ENCODE measurements around the gene SCAANT1.

SCAANT1 gene

DNA sequence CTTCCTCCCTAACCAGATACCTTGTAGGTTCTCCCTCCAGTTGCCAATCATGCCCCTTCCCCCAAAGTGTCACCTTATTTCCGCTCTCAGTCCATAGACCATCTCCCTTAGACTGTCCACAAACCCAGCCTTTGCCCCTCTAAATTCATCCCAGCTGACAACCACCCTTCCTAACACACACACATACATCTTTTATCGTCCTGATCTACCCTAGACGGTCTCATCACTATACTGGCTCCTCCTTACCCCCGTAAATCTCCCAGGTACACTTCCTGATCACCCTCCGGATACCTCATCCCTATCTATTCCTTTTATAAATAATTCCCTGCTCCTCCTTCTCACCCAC, 49.4 kb downstream of the SCAANT1 start:
- no peak; the same call in 2 of the 3 replicates for ATAC-seq

More for the DNA sequence above, 49.4 kb downstream of the SCAANT1 start:
- TF ChIP-seq TOX (CRISPR knock-in tag; IDR thresholded peaks at IDR 0.05; ENCODE audit: borderline replicate concordance) = no peak
- no peak for TF ChIP-seq ZFP30 (CRISPR knock-in tag; IDR thresholded peaks at IDR 0.05)
- TF ChIP-seq, protein P1, sequence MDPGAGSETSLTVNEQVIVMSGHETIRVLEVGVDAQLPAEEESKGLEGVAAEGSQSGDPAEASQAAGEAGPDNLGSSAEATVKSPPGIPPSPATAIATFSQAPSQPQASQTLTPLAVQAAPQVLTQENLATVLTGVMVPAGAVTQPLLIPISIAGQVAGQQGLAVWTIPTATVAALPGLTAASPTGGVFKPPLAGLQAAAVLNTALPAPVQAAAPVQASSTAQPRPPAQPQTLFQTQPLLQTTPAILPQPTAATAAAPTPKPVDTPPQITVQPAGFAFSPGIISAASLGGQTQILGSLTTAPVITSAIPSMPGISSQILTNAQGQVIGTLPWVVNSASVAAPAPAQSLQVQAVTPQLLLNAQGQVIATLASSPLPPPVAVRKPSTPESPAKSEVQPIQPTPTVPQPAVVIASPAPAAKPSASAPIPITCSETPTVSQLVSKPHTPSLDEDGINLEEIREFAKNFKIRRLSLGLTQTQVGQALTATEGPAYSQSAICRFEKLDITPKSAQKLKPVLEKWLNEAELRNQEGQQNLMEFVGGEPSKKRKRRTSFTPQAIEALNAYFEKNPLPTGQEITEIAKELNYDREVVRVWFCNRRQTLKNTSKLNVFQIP (CRISPR knock-in tag; IDR thresholded peaks at IDR 0.05; ENCODE audit: borderline replicate concordance, low read depth) = no peak
- TF ChIP-seq ISL1 (CRISPR knock-in tag; IDR thresholded peaks at IDR 0.05) = no peak
- TF ChIP-seq CSDC2 (CRISPR knock-in tag; IDR thresholded peaks at IDR 0.05) = no peak
- TF ChIP-seq ESRRG (CRISPR knock-in tag; IDR thresholded peaks at IDR 0.05) = no peak
- no peak for TF ChIP-seq GLIS3 (CRISPR knock-in tag; IDR thresholded peaks at IDR 0.05)
- TF ChIP-seq, protein P2, sequence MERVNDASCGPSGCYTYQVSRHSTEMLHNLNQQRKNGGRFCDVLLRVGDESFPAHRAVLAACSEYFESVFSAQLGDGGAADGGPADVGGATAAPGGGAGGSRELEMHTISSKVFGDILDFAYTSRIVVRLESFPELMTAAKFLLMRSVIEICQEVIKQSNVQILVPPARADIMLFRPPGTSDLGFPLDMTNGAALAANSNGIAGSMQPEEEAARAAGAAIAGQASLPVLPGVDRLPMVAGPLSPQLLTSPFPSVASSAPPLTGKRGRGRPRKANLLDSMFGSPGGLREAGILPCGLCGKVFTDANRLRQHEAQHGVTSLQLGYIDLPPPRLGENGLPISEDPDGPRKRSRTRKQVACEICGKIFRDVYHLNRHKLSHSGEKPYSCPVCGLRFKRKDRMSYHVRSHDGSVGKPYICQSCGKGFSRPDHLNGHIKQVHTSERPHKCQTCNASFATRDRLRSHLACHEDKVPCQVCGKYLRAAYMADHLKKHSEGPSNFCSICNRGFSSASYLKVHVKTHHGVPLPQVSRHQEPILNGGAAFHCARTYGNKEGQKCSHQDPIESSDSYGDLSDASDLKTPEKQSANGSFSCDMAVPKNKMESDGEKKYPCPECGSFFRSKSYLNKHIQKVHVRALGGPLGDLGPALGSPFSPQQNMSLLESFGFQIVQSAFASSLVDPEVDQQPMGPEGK (CRISPR knock-in tag; IDR thresholded peaks at IDR 0.05; ENCODE audit: borderline replicate concordance) = no peak
- no peak for TF ChIP-seq ZC3H10 (CRISPR knock-in tag; IDR thresholded peaks at IDR 0.05)
- TF ChIP-seq SNAI2 (CRISPR knock-in tag; IDR thresholded peaks at IDR 0.05) = no peak
- no peak for TF ChIP-seq RARB (CRISPR knock-in tag; IDR thresholded peaks at IDR 0.05)
- no peak for TF ChIP-seq BACH2 (CRISPR knock-in tag; IDR thresholded peaks at IDR 0.05; ENCODE audit: borderline replicate concordance)
- TF ChIP-seq, protein P3, sequence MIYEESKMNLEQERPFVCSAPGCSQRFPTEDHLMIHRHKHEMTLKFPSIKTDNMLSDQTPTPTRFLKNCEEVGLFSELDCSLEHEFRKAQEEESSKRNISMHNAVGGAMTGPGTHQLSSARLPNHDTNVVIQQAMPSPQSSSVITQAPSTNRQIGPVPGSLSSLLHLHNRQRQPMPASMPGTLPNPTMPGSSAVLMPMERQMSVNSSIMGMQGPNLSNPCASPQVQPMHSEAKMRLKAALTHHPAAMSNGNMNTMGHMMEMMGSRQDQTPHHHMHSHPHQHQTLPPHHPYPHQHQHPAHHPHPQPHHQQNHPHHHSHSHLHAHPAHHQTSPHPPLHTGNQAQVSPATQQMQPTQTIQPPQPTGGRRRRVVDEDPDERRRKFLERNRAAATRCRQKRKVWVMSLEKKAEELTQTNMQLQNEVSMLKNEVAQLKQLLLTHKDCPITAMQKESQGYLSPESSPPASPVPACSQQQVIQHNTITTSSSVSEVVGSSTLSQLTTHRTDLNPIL (CRISPR knock-in tag; IDR thresholded peaks at IDR 0.05; ENCODE audit: low read depth) = no peak
- TF ChIP-seq, protein P4, sequence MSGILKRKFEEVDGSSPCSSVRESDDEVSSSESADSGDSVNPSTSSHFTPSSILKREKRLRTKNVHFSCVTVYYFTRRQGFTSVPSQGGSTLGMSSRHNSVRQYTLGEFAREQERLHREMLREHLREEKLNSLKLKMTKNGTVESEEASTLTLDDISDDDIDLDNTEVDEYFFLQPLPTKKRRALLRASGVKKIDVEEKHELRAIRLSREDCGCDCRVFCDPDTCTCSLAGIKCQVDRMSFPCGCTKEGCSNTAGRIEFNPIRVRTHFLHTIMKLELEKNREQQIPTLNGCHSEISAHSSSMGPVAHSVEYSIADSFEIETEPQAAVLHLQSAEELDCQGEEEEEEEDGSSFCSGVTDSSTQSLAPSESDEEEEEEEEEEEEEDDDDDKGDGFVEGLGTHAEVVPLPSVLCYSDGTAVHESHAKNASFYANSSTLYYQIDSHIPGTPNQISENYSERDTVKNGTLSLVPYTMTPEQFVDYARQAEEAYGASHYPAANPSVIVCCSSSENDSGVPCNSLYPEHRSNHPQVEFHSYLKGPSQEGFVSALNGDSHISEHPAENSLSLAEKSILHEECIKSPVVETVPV (CRISPR knock-in tag; IDR thresholded peaks at IDR 0.05) = no peak
